HL-60 (cell line): Measurements from ENCODE around the gene DAPK1.

Source experiments
- DNase-seq, 2 experiments: peaks; one replicate each; pipeline ENCODE4 v3.0.0-alpha.2; 2010 to 2020; ENCODE audit warnings: low read depth in 1 of 2, low spot score in 1 of 2
- H3K27ac ChIP-seq: fragments of 250-450 bp; sonication (Bioruptor Pico); replicated peaks from 2 replicates; pipeline ENCODE4 v1.5.1; 2020; ENCODE audit warnings: mild to moderate bottlenecking, moderate library complexity
- H3K27me3 ChIP-seq: fragments of 250-450 bp; sonication (Bioruptor Pico); 2 replicates; pipeline ENCODE4 v1.5.1; 2021; ENCODE audit warnings: mild to moderate bottlenecking, moderate library complexity; ENCODE audit not compliant: insufficient read depth, poor library complexity, severe bottlenecking
- H3K4me3 ChIP-seq: replicated peaks from 2 replicates; pipeline ENCODE4 v1.5.1; 2011; ENCODE audit warnings: mild to moderate bottlenecking, control low read depth, low read length; ENCODE audit not compliant: insufficient read depth
- GABPA ChIP-seq: IDR thresholded peaks from 2 replicates; pipeline ENCODE4 v1.6.1; 2012; ENCODE audit warnings: low read depth
- POLR2AphosphoS5 ChIP-seq: IDR thresholded peaks from 2 replicates; pipeline ENCODE4 v1.6.1; 2012; ENCODE audit warnings: low read depth
- SPI1 ChIP-seq: IDR thresholded peaks from 2 replicates; pipeline ENCODE4 v1.6.1; 2012; ENCODE audit warnings: low read depth, mild to moderate bottlenecking, borderline replicate concordance
- TF ChIP-seq, protein P1 (sequence below): IDR thresholded peaks from 2 replicates; pipeline ENCODE4 v1.6.1; 2012; ENCODE audit warnings: low read depth; ENCODE audit not compliant: insufficient replicate concordance
- TF ChIP-seq, protein P2 (sequence below): IDR thresholded peaks from one replicate; pipeline ENCODE4 v1.5.1; 2011; ENCODE audit warnings: low read length, control low read depth, inconsistent platforms; ENCODE audit not compliant: insufficient read depth

Gene DAPK1

DNA sequence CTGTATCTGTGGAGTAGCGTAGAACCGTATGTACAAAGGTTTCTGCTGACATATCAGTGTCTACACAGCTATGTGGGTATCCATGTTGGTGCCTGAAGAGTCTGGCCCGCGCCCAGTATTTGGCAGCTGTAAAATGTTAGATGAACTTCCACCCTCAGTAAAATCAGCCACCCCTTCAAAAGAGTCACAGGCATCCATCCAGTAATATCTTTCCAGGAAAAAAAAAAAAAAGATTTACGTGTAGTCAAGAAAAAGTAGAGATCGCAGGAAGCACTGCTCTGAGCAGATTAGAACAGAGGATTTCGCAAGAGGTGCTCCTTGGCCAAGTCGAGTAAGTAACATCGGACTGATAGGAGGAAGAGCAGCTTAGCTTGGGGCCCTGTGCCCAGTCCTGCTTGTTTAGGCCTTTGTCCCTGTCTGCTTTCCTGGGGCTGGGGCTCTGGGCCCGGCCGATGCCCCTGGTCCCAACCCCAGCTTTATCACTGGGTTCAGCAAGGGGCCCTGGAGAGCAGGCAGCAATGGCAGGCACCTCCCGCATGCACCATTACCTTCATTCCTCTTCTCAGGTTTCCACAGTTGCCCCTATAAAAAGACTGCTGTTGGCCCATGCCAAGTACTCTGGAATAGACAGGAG is 21.2 kb downstream of the DAPK1 start:
- peak; percentile 61 to 75 for DNase-seq
- no peaks in the 10 kb centered on the region for H3K27me3 ChIP-seq
- H3K27ac ChIP-seq, result no peak overlapping the region
- H3K4me3 ChIP-seq, result no peak overlapping the region
- no peak for TF ChIP-seq SPI1
- no peak for TF ChIP-seq POLR2AphosphoS5
- TF ChIP-seq, protein P1, sequence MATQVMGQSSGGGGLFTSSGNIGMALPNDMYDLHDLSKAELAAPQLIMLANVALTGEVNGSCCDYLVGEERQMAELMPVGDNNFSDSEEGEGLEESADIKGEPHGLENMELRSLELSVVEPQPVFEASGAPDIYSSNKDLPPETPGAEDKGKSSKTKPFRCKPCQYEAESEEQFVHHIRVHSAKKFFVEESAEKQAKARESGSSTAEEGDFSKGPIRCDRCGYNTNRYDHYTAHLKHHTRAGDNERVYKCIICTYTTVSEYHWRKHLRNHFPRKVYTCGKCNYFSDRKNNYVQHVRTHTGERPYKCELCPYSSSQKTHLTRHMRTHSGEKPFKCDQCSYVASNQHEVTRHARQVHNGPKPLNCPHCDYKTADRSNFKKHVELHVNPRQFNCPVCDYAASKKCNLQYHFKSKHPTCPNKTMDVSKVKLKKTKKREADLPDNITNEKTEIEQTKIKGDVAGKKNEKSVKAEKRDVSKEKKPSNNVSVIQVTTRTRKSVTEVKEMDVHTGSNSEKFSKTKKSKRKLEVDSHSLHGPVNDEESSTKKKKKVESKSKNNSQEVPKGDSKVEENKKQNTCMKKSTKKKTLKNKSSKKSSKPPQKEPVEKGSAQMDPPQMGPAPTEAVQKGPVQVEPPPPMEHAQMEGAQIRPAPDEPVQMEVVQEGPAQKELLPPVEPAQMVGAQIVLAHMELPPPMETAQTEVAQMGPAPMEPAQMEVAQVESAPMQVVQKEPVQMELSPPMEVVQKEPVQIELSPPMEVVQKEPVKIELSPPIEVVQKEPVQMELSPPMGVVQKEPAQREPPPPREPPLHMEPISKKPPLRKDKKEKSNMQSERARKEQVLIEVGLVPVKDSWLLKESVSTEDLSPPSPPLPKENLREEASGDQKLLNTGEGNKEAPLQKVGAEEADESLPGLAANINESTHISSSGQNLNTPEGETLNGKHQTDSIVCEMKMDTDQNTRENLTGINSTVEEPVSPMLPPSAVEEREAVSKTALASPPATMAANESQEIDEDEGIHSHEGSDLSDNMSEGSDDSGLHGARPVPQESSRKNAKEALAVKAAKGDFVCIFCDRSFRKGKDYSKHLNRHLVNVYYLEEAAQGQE, result no peak
- TF ChIP-seq, protein P2, sequence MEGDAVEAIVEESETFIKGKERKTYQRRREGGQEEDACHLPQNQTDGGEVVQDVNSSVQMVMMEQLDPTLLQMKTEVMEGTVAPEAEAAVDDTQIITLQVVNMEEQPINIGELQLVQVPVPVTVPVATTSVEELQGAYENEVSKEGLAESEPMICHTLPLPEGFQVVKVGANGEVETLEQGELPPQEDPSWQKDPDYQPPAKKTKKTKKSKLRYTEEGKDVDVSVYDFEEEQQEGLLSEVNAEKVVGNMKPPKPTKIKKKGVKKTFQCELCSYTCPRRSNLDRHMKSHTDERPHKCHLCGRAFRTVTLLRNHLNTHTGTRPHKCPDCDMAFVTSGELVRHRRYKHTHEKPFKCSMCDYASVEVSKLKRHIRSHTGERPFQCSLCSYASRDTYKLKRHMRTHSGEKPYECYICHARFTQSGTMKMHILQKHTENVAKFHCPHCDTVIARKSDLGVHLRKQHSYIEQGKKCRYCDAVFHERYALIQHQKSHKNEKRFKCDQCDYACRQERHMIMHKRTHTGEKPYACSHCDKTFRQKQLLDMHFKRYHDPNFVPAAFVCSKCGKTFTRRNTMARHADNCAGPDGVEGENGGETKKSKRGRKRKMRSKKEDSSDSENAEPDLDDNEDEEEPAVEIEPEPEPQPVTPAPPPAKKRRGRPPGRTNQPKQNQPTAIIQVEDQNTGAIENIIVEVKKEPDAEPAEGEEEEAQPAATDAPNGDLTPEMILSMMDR, result no peak
- no peak for TF ChIP-seq GABPA

DNA sequence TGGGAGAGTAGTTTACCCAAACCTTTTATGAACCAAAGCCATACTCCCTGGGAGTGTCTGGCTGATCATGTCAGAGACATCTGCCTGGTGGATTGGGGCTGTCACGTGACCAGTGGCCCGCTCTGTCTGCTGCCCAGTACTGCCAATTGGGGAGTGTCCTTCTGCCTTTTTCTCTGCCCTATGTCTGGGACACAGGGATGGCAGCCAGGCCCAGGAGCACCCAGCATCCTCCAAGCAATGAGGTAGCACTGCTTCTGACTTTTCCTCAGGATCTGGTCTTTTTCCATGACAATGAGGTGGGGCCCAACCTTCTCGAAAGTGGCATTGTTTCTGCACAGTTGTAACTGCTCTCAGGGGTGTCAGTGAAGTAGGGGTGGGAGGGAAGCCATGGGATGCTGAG is 21.8 kb downstream of the DAPK1 start:
- H3K27ac ChIP-seq, result no peak overlapping the region
- H3K27me3 ChIP-seq, result no peaks in the 10 kb centered on the region
- no peak overlapping the region for H3K4me3 ChIP-seq
- no peak for DNase-seq
- TF ChIP-seq, protein P1, result no peak
- TF ChIP-seq, protein P2, result no peak
- TF ChIP-seq SPI1 (no peak), POLR2AphosphoS5 (no peak), GABPA (no peak)

DNA sequence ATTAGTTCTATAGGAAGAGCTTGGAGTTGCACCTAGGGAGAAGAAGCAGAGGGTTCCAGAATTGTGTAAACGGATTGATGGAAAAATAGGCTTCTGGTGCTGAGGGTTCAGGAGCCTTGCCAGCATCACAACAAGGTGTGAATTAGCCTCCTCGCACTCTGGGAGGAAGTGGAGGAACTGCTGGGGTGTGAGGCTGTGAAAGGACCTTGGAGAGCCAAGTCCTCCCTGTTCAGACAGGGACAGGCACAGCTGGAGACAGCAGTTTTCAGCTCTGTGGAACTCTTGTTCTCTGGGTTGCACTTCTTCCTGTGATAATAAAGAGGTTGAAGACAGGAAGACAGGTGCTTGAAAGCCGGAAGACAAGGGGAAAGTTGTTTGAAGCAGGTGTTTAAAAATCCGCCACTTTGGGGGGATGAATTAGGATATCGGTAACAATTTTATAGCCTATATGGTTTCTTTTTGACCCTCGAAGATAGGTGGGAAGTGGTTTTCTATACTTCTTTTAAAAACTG is 22.6 kb downstream of the DAPK1 start:
- no peak for DNase-seq
- no peaks in the 10 kb centered on the region for H3K27me3 ChIP-seq
- TF ChIP-seq GABPA (no peak), SPI1 (no peak), POLR2AphosphoS5 (no peak)
- TF ChIP-seq, protein P1, result no peak
- TF ChIP-seq, protein P2, result no peak
- no peak overlapping the region for H3K4me3 ChIP-seq
- H3K27ac ChIP-seq, result no peak overlapping the region
